ENCODE results near the gene GRID1.

Gene GRID1

DNA sequence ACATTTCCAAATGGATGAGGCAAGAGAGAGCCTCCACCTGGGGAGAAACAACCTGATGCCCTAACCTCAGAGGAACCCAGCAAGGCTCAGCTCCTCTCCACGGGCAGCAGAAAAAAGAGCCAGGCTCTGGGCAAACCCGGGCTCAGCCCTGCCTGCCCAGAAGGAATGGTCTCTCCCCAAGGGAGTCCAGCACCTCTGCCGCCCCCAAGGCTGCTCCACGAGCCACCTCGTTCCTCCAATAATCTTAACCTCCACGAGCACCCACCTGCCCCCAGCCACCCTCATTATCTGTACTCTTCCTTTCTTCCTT is 154.2 kb downstream of the GRID1 start:
- Histone ChIP-seq H3K79me2 (ENCODE audit: control insufficient read depth, insufficient read depth, low read length) (no peaks in the 10 kb centered on the region), H2BK5ac (ENCODE audit: low read length) (no peak overlapping the region), H3K23ac (ENCODE audit: low read length) (no peak overlapping the region), H2BK120ac (ENCODE audit: low read depth, low read length) (no peak overlapping the region), H4K5ac (ENCODE audit: low read length) (no peak overlapping the region), H4K8ac (ENCODE audit: low read depth, low read length) (no peak overlapping the region), H3K9ac (ENCODE audit: low read length) (no peak overlapping the region), H2AK5ac (ENCODE audit: low read length) (no peak overlapping the region), H3K4ac (ENCODE audit: low read depth, low read length) (no peak overlapping the region), H3K27me3 (ENCODE audit: insufficient read depth, low read length, poor library complexity) (no peaks in the 10 kb centered on the region), H3K36me3 (ENCODE audit: control insufficient read depth, insufficient read depth, low read length) (no peaks in the 10 kb centered on the region), H2BK15ac (replicated peaks; ENCODE audit: low read depth) (no peak overlapping the region), H3K27ac (ENCODE audit: low read depth, low read length) (no peak overlapping the region), H3K4me2 (ENCODE audit: low read length) (no peak overlapping the region), H3K4me1 (ENCODE audit: control insufficient read depth, low read depth, low read length) (no peaks in the 10 kb centered on the region), H3K79me1 (ENCODE audit: low read length) (no peaks in the 10 kb centered on the region), H3K18ac (ENCODE audit: low read length) (no peak overlapping the region), H3K4me3 (ENCODE audit: low read length) (no peak overlapping the region), H3K56ac (ENCODE audit: low read length) (no peak overlapping the region)
- DNase-seq = no peak
- WGBS (ENCODE audit: extremely low coverage, insufficient coverage, low lambda C conversion rate) = no CpG with 5 or more reads among the region's 6 CpGs

DNA sequence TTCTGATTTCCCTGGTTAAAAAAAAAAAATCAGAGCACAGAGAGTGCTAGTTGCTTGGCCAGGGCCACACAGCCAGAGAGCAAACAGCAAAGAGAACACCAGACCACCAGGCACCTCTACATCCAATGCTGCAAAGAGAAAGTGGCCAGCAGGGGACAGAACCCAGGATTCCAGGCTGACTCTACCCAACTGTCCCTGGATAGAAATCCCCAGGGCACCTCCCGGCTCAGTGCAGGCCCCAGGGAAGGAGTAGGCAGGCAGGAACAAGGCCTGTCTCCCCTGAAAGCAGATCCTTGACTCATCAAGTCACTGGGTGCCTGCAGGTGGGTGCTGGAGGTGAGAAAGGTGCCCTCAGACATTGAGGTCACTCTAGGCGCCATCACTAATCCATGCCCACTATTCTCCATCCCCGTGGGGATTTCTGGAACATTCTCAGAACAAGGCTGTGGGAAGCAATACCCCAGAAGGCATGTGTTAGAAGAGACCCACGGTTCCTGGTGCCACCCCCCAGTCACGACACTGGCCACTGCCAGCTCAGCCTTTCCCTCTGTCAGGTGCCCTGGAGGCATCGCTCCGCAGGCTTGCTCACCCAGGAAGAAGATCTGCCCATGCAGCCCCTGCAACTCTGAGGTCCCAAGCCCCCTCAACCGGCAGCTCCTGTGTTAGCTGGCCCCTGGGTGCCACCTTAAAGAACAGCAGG is 154.8 kb downstream of the GRID1 start:
- H2BK120ac ChIP-seq (ENCODE audit: low read depth, low read length) = no peak overlapping the region
- H3K4me3 ChIP-seq (ENCODE audit: low read length) = no peak overlapping the region
- H3K79me1 ChIP-seq (ENCODE audit: low read length) = no peaks in the 10 kb centered on the region
- H3K4me2 ChIP-seq (ENCODE audit: low read length) = no peak overlapping the region
- no peak overlapping the region for H3K9ac ChIP-seq (ENCODE audit: low read length)
- DNase-seq = no peak
- H4K5ac ChIP-seq (ENCODE audit: low read length) = no peak overlapping the region
- WGBS (ENCODE audit: extremely low coverage, insufficient coverage, low lambda C conversion rate) = no CpG with 5 or more reads among the region's 8 CpGs
- no peaks in the 10 kb centered on the region for H3K27me3 ChIP-seq (ENCODE audit: insufficient read depth, low read length, poor library complexity)
- no peak overlapping the region for H2AK5ac ChIP-seq (ENCODE audit: low read length)
- no peak overlapping the region for H3K4ac ChIP-seq (ENCODE audit: low read depth, low read length)
- H2BK15ac ChIP-seq (replicated peaks; ENCODE audit: low read depth) = no peak overlapping the region
- no peak overlapping the region for H3K18ac ChIP-seq (ENCODE audit: low read length)
- no peak overlapping the region for H3K23ac ChIP-seq (ENCODE audit: low read length)
- no peak overlapping the region for H2BK5ac ChIP-seq (ENCODE audit: low read length)
- no peak overlapping the region for H3K56ac ChIP-seq (ENCODE audit: low read length)
- H4K8ac ChIP-seq (ENCODE audit: low read depth, low read length) = no peak overlapping the region
- no peak overlapping the region for H3K27ac ChIP-seq (ENCODE audit: low read depth, low read length)
- H3K79me2 ChIP-seq (ENCODE audit: control insufficient read depth, insufficient read depth, low read length) = no peaks in the 10 kb centered on the region
- H3K4me1 ChIP-seq (ENCODE audit: control insufficient read depth, low read depth, low read length) = no peaks in the 10 kb centered on the region
- H3K36me3 ChIP-seq (ENCODE audit: control insufficient read depth, insufficient read depth, low read length) = no peaks in the 10 kb centered on the region

DNA sequence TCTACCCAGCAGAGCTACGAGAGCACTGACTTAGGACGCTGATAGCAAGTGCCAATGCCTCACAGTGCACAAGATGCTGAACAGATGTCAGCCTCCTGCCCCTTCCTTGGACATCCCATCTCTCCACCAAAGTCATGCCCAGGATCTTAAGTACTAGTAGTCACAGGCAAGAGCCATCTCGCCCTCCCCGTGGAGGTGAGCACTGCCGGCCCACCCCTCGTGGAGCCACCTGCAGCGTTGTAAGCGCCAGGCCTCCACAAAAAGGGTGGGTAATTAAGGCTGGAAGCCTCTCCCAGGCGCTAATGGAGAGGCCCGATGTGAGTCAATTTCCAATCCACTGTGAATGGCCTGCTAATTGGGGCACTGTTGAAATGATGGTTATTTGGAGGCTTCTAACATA is 156.2 kb downstream of the GRID1 start:
- Histone ChIP-seq H2AK5ac (ENCODE audit: low read length) (no peak overlapping the region), H3K56ac (ENCODE audit: low read length) (no peak overlapping the region), H3K79me2 (ENCODE audit: control insufficient read depth, insufficient read depth, low read length) (no peaks in the 10 kb centered on the region), H3K27me3 (ENCODE audit: insufficient read depth, low read length, poor library complexity) (no peaks in the 10 kb centered on the region), H3K4me3 (ENCODE audit: low read length) (no peak overlapping the region), H3K27ac (ENCODE audit: low read depth, low read length) (no peak overlapping the region), H4K5ac (ENCODE audit: low read length) (no peak overlapping the region), H2BK120ac (ENCODE audit: low read depth, low read length) (no peak overlapping the region), H3K36me3 (ENCODE audit: control insufficient read depth, insufficient read depth, low read length) (no peaks in the 10 kb centered on the region), H3K23ac (ENCODE audit: low read length) (no peak overlapping the region), H3K4ac (ENCODE audit: low read depth, low read length) (no peak overlapping the region), H3K4me2 (ENCODE audit: low read length) (no peak overlapping the region), H2BK5ac (ENCODE audit: low read length) (no peak overlapping the region), H2BK15ac (replicated peaks; ENCODE audit: low read depth) (no peak overlapping the region), H3K18ac (ENCODE audit: low read length) (no peak overlapping the region), H3K4me1 (ENCODE audit: control insufficient read depth, low read depth, low read length) (no peaks in the 10 kb centered on the region), H4K8ac (ENCODE audit: low read depth, low read length) (no peak overlapping the region), H3K79me1 (ENCODE audit: low read length) (no peaks in the 10 kb centered on the region), H3K9ac (ENCODE audit: low read length) (no peak overlapping the region)
- no CpG with 5 or more reads among the region's 10 CpGs for WGBS (ENCODE audit: extremely low coverage, insufficient coverage, low lambda C conversion rate)
- no peak for DNase-seq

DNA sequence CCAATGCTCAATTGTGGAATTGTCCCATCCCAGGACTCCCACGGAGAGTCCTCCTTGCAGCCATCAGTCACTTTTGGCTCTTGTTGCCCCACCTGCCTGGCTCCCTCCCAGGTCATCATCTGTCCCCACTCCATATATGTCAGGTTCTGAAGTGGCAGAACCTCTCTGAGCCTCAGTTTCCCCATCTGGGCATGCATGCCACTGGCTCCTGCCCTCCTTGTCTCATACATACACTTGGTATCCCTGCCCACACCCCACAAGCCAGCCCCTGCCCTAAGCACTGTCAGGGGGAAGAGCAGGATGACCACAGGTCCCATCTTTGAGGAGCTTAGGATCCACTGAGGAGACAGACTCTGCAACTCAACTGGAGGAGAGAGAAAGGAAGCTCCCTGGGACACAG is 156.9 kb downstream of the GRID1 start:
- Histone ChIP-seq H3K4me2 (ENCODE audit: low read length) (no peak overlapping the region), H2BK15ac (replicated peaks; ENCODE audit: low read depth) (no peak overlapping the region), H2AK5ac (ENCODE audit: low read length) (no peak overlapping the region), H3K79me2 (ENCODE audit: control insufficient read depth, insufficient read depth, low read length) (no peaks in the 10 kb centered on the region), H4K8ac (ENCODE audit: low read depth, low read length) (no peak overlapping the region), H3K9ac (ENCODE audit: low read length) (no peak overlapping the region), H3K27ac (ENCODE audit: low read depth, low read length) (no peak overlapping the region), H3K23ac (ENCODE audit: low read length) (no peak overlapping the region), H3K4me1 (ENCODE audit: control insufficient read depth, low read depth, low read length) (no peaks in the 10 kb centered on the region), H2BK120ac (ENCODE audit: low read depth, low read length) (no peak overlapping the region), H3K18ac (ENCODE audit: low read length) (no peak overlapping the region), H3K27me3 (ENCODE audit: insufficient read depth, low read length, poor library complexity) (no peaks in the 10 kb centered on the region), H3K36me3 (ENCODE audit: control insufficient read depth, insufficient read depth, low read length) (no peaks in the 10 kb centered on the region), H2BK5ac (ENCODE audit: low read length) (no peak overlapping the region), H3K79me1 (ENCODE audit: low read length) (no peaks in the 10 kb centered on the region), H3K56ac (ENCODE audit: low read length) (no peak overlapping the region), H4K5ac (ENCODE audit: low read length) (no peak overlapping the region), H3K4ac (ENCODE audit: low read depth, low read length) (no peak overlapping the region), H3K4me3 (ENCODE audit: low read length) (no peak overlapping the region)
- DNase-seq = no peak
- no CpG with 5 or more reads among the region's 1 CpG for WGBS (ENCODE audit: extremely low coverage, insufficient coverage, low lambda C conversion rate)

DNA sequence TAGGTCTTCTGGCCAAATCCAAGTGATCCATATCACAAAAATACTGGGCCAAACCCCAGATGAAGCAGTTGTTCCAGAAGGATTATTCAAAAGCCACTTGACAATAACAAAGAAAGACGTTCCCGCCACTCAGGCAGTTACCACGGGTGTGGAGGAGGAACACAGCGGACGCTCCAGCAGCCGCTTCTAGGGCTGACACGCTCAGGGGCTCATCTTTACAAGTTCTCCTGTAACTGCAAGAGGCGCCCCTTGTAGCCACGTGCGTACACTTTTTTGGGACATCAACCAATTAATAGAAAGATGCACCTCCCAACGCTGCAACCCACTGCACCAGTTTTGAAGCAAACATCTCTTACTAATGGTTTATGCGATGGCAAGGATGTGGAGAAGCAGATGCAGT is 159.4 kb downstream of the GRID1 start:
- H3K27me3 ChIP-seq (ENCODE audit: insufficient read depth, low read length, poor library complexity) = no peaks in the 10 kb centered on the region
- no peak overlapping the region for H3K4me3 ChIP-seq (ENCODE audit: low read length)
- DNase-seq = no peak
- H3K4me2 ChIP-seq (ENCODE audit: low read length) = no peak overlapping the region
- H3K4ac ChIP-seq (ENCODE audit: low read depth, low read length) = no peak overlapping the region
- H3K36me3 ChIP-seq (ENCODE audit: control insufficient read depth, insufficient read depth, low read length) = no peaks in the 10 kb centered on the region
- no peak overlapping the region for H4K8ac ChIP-seq (ENCODE audit: low read depth, low read length)
- H3K23ac ChIP-seq (ENCODE audit: low read length) = no peak overlapping the region
- no peak overlapping the region for H4K5ac ChIP-seq (ENCODE audit: low read length)
- H3K18ac ChIP-seq (ENCODE audit: low read length) = no peak overlapping the region
- no peaks in the 10 kb centered on the region for H3K79me2 ChIP-seq (ENCODE audit: control insufficient read depth, insufficient read depth, low read length)
- no peak overlapping the region for H2AK5ac ChIP-seq (ENCODE audit: low read length)
- no peaks in the 10 kb centered on the region for H3K79me1 ChIP-seq (ENCODE audit: low read length)
- no peak overlapping the region for H2BK15ac ChIP-seq (replicated peaks; ENCODE audit: low read depth)
- no peak overlapping the region for H3K56ac ChIP-seq (ENCODE audit: low read length)
- no peak overlapping the region for H3K27ac ChIP-seq (ENCODE audit: low read depth, low read length)
- no peak overlapping the region for H2BK120ac ChIP-seq (ENCODE audit: low read depth, low read length)
- no peak overlapping the region for H3K9ac ChIP-seq (ENCODE audit: low read length)
- H2BK5ac ChIP-seq (ENCODE audit: low read length) = no peak overlapping the region
- no peaks in the 10 kb centered on the region for H3K4me1 ChIP-seq (ENCODE audit: control insufficient read depth, low read depth, low read length)
- WGBS (ENCODE audit: extremely low coverage, insufficient coverage, low lambda C conversion rate) = no CpG with 5 or more reads among the region's 12 CpGs

DNA sequence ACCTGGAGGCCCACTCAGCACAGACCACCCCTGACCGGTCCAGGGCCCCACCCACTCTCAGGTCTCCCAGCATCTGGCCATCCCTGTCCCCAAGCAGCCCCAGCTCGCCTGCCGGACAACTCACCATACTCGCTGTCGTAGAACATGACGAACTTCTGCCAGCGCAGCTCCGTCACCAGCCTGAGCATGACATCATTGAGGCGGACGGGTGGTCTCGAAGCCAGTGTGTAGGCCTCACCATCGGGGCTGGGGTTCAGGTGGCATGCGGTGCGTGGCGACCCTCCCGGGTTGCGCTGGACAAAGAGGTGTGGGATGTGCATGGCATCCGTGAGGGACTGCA is 160.4 kb downstream of the GRID1 start:
- H2BK5ac ChIP-seq (ENCODE audit: low read length) = no peak overlapping the region
- H2BK120ac ChIP-seq (ENCODE audit: low read depth, low read length) = no peak overlapping the region
- no peak overlapping the region for H2AK5ac ChIP-seq (ENCODE audit: low read length)
- no peak overlapping the region for H2BK15ac ChIP-seq (replicated peaks; ENCODE audit: low read depth)
- no peak overlapping the region for H3K56ac ChIP-seq (ENCODE audit: low read length)
- H3K4me3 ChIP-seq (ENCODE audit: low read length) = no peak overlapping the region
- DNase-seq = no peak
- H3K4me2 ChIP-seq (ENCODE audit: low read length) = no peak overlapping the region
- no peak overlapping the region for H4K5ac ChIP-seq (ENCODE audit: low read length)
- H3K27me3 ChIP-seq (ENCODE audit: insufficient read depth, low read length, poor library complexity) = no peaks in the 10 kb centered on the region
- H3K4me1 ChIP-seq (ENCODE audit: control insufficient read depth, low read depth, low read length) = no peaks in the 10 kb centered on the region
- no peaks in the 10 kb centered on the region for H3K79me2 ChIP-seq (ENCODE audit: control insufficient read depth, insufficient read depth, low read length)
- H4K8ac ChIP-seq (ENCODE audit: low read depth, low read length) = no peak overlapping the region
- no peak overlapping the region for H3K23ac ChIP-seq (ENCODE audit: low read length)
- H3K9ac ChIP-seq (ENCODE audit: low read length) = no peak overlapping the region
- no peak overlapping the region for H3K18ac ChIP-seq (ENCODE audit: low read length)
- H3K27ac ChIP-seq (ENCODE audit: low read depth, low read length) = no peak overlapping the region
- WGBS (ENCODE audit: extremely low coverage, insufficient coverage, low lambda C conversion rate) = no CpG with 5 or more reads among the region's 18 CpGs
- H3K36me3 ChIP-seq (ENCODE audit: control insufficient read depth, insufficient read depth, low read length) = no peaks in the 10 kb centered on the region
- no peaks in the 10 kb centered on the region for H3K79me1 ChIP-seq (ENCODE audit: low read length)
- no peak overlapping the region for H3K4ac ChIP-seq (ENCODE audit: low read depth, low read length)
